GM19372 (cell line): ENCODE data around the gene GSTT2B.
"Not testable (repeated sequence)": the region's sequence is repeated elsewhere in the genome, so short reads cannot be mapped to it uniquely, and the experiment has no call there.

Source experiments
- ATAC-seq: cut with Tn5 transposase; IDR thresholded peaks from one replicate; pipeline ENCODE4 v1.9.1; 2021; ENCODE audit warnings: mild to moderate bottlenecking, low read depth, moderate library complexity; ENCODE audit not compliant: unreplicated experiment

GSTT2B gene

DNA sequence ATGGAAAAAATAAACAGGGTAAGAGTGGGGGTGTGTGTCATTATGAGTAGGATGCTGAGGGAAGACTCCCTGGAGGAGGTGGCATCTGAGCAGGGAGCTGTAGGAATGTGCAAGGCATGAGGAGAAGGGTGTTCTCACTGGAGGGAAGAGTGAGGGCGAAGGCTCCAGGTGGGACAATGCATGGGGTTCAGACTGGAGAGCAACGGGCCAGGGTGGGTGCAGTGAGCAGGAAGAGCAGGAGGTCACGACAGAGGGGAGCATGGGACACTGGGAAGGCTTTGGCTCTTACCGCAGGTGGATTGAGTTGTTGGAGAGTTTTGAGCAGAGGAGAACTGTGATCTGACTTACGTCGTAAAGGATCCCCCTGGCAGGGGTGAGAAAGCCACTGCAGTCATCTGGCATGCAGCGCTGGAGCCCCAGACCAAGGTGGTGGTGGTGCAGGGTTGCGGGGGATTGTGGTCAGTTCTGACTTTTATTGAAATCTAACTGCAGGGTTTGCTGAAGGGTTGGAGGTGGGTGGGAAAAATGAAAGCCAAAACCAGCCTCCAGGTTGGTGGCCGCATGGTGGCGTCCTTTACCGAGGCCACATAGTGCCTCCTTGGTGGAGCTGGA is 8.1 kb downstream of the GSTT2B start:
- ATAC-seq: not testable (repeated sequence)

DNA sequence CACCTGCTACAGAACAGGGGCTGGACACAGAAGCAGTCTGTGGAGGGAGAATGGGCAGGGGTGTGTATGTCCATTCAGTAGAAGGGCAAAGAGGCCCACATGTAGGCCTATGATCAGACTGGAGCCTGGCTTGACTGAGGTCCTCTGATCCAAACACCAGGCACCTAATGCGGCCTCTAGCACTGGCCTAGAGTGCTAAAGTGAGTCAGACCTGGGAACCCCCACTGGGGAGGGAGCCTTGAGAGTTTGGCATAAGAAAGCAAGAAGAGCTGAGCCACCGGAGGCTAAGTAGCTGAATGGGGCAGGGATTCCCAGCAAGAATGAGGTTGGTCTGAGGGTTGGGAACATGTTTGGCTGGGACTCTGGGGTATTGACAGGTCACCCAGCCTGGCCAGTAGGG is 9.6 kb downstream of the GSTT2B start:
- ATAC-seq: not testable (repeated sequence)

DNA sequence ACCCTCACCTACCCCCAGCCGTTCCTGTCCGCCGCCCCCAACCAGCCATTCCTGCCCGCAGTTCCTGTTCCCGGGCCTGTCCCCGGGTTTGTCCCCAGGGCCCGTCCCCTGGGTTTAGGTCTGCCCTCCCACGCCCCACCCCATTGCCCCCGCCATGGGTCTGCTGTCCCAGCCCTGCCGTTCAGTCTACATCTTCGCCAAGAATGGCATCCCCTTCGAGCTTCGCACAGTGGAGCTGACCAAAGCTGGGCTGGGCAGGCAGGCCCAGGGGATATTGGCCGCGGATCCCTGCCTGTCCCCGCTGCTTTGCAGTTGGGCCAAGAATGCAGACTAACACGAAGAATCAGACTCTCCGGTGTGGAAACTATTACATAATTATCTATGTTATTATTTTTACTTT is 11.2 kb downstream of the GSTT2B start:
- not testable (repeated sequence) for ATAC-seq

DNA sequence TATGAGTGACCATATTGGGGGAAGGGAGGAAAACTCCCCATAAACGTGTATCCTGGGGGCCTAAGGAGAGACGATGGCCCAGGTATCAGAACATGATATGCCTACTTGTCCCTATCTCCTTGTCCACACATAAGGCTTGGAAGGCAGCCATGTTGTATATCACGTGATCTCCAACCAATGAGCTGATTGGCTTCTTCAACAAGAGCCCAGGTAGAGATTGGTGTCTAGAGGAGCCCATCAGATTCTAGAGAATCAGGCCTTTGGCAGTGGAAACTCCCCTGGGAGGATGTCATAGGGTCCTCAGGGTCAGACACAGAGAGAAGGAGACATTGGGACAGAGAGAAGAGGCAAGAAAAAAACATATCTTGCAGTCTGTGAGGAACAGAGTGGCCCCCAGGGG is 13.6 kb downstream of the GSTT2B start:
- ATAC-seq: not testable (repeated sequence)

DNA sequence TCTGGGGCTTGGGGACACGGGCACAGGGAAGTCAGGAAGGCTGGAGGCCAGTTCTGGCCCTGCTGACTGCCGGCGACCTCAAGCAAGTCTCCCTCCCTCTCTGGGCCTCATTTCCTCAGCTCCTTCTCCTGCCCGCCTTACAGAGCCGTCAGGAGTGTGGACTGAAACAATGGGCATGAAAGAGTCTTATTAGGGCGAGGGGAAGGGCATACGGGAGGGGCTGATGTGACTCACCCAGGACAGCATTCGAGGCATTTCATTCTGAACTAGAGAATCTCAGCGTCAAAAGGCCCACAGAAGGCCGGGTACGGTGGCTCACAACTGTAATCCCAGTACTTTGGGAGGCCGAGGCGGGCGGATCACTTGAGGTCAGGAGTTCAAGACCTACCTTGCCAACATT is 20.8 kb downstream of the GSTT2B start:
- ATAC-seq: not testable (repeated sequence)

DNA sequence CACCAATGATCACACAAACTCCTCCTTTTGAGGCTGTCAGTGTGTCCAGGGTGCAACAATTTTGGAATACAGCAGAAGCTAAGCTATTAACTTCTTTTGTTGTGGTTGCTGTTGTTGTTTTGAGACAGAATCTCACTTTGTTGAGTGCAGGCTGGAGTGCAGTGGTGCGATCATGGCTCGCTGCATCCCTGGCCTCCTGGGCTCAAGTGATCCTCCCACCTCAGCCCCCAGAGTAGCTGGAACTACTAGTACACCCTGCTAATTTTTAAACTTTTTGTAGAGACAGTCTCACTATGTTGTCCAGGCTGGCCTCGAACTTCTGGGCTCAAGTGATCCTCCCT is 22.0 kb downstream of the GSTT2B start:
- no peak for ATAC-seq

DNA sequence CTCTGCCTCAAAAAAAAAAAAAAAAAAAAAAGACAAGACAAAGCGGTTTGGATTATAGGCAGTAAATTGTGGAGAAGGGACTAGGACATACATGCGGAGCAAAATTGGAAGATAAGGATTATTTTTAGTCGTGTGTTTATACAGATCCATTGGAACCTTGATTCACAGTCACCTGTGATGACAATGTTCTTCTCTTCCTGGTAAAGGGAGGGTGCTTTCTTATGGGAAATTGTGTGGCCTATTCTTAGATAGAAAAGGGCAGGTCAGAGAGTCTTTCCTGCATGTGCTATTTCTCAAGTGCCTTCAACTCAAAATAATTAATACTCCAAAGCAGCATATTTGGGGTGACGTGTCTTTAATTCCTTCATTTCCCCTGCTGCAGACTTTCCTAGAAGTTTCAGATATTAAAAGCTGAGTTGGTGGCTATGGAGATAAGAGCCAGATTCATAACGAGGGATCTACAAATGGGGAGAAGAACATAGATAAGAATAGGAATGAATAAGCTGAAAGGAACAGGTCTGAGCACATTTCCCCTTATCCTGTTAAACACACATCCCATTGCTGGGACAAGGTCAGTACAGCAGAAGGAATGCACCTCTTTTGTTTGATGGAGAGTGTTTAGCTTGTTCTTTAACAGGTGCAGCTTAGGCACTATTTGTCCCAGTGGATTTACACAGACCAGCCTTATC is 22.5 kb downstream of the GSTT2B start:
- ATAC-seq: no peak

DNA sequence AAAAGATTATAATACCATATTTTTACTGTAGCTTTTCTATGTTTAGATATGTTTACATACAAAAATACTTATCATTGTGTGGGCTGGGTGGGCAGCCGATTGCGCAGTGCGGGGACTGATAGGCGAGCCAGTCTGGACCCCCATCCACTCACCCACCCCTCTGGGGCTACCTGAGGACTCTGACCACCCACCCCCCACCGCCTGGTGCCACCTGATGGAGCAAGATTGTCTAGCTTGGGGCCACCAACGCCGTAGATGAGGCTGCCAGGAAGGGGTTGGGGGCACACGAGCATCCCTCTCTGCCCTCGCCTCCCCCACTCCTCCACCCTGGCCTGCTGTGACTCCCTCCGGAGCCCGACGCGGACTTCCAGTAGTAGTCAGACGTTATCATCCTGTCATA is 34.4 kb downstream of the GSTT2B start:
- ATAC-seq: no peak

DNA sequence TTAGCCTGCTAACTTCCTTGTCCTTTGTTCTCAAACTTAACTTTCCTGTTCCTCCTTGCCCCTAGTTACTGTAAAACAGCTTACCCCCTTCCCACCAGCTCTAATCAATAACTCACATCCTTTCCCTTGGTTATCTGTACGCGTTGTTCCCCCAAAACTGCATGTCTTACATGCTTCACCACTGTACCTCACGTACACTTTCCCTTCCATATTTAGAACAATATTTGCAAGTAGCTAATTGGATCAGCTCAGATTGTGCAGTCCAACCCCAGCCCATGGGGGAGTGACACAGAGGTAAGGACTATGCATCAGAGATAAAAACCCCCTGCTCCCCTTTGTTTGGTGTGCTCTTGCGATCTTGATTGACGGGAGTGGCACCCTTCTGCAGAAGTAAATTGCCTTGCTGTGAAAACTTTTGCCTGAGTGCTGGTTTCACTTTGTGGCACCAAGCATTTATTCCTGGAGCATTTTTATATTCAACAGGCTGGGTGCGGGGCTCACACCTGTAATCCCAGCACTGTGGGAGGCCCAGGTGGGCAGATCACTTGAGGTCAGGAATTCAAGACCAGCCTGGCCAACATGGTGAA is 35.9 kb downstream of the GSTT2B start:
- no peak for ATAC-seq

DNA sequence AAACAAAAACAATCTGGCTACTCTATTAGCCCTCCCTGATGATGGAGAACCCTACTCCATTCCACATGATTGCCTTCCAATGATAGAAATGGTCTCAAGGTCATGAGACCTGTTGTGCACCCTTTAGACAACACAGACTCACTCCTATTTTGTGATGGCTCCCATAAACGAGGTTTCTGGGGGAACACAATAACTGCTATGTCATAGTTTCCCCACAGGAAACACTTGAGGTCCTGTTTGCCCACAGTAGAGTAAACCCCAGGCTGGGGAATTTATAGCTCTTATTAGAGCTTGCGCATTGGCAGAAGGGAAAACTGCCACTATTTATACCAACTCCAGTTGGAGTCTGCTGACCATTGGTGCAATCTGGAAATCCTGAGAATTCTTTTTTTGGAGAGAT is 38.1 kb downstream of the GSTT2B start:
- ATAC-seq: no peak

DNA sequence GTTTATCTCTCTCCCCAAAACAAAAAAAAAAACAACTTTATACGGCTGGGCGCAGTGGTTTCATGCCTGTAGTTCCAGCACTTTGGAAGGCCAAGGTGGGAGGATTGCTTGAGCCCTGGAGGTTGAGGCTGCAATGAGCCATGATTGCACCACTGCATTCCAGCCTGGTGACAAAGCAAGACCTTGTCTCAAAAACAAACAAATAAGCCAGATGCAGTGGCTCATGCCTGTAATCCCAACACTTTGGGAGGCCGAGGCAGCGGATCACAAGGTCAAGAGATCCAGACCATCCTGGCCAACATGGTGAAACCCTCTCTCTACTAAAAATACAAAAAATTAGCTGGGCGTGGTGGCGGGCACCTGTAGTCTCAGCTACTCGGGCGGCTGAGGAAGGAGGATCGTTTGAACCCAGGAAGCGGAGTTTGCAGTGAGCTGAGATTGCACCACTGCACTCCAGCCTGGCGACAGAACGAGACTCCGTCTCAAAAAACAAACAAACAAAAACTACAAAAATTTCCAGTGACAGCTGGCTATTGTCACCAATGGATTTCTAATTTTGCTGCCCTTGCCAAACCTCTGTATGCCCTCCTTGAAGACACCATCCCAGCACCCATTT is 39.3 kb downstream of the GSTT2B start:
- ATAC-seq: not testable (repeated sequence)

DNA sequence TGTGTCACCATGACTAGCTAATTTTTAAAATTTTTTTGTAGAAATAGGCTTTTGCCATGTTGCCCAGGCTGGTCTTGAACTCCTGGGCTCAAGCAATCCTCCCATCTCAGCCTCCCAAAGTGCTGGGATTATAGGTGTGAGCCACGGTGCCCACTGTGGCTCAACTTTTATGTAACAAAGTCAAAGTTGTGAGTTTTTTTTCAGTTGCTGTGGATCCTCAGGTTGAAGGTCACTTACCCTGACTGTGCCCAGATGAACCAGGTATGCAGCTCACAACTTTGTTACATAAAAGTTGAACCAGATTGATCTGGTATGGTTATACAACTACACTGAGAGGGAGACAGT is 40.8 kb downstream of the GSTT2B start:
- not testable (repeated sequence) for ATAC-seq

DNA sequence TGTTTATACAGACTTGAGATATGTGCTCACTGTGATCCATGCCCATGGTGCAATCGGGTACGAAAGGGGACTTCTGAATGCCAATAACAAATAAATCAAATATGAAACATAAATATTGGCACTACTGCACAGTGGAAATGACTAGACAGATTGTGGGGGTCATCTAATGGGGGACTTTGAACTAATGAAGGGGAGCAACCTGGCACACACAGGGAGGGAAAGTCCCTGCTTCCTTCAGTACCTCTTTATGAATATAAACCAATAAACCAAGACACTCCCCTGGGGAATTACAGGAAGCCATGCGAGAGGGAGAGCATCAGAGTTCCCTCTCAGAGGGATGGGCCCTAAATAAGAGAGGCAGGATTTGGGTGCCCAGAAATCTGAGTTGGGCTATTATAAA is 45.7 kb downstream of the GSTT2B start:
- no peak for ATAC-seq

DNA sequence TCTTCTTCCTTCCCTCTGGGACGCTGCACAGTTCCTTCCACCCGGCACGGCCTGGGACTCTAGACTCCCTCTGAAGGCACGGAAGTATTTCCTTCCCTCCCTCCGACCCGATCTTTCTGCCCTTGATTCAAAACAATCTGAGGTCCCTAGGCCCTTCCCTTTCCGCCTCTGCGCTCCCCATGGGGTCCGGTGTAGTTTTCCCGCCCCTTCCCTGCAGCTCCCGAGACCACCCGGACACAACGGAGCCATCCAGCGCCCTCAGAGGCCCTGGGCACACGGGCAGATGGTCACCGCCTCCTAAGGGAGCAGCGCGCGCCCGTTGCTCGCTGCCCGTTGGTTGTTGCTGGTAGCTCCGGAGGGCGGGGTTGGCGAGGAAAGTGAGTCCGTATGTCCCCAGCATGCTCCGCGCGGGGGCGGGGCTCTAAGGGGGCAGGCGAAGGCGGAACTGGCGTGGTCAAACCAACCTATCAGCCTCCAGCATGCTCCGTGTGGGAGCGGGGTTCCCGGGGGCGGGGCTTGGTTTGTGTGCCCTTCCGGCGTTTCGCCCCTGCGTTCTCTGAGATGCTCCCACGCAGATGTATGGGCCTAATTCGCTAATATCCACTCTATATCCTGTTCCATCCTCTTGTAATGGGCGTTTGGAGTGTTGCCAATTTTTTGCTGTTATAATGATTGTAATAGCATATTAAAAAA is 47.2 kb downstream of the GSTT2B start:
- ATAC-seq: peak; percentile 98

DNA sequence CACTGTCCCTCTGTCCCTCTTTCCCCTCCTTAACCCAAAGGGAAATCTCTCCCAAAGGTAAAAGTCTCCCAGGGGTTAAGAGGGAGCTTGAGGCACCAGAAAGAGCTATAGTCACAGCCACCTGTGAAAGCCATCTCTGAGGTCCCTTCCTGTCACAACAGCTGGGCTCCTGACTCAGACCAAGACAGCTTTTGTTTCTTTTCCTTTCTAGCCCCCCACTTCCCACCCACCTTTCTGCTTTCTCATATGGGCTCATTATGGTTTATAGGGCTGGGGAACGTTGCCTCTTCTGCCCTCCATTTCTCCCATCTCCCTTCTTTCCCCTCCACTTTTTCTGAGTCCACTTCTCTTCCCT is 47.7 kb downstream of the GSTT2B start:
- ATAC-seq: no peak

DNA sequence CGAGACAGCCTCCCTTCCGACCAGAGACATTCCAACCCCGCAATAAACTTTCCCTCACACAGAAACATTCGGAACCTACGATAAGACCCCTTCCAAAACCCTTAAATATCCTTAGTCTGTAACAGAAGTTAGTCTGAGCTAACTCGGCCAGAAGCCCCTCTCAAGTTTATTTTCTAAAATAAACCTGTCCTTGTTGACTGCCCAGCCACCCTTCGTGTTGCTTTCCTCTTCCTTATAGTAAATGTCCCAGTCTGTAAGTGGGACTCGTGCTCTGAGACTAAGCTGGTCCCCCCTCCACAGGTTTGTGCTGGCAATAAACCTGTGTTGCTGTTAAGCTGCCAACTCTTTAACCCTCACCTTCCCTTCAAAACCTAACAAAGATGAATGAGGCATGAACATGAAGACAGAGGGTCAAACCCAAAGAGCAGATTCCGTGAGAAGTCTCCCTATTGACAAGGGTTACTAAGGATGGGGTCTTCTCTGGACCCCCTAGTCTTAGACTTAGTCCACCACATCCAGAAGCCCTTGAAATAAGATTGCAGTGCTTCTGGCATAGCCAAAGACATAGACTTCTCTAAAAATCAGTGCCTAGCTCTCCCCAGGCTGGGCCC is 48.6 kb downstream of the GSTT2B start:
- ATAC-seq: no peak

DNA sequence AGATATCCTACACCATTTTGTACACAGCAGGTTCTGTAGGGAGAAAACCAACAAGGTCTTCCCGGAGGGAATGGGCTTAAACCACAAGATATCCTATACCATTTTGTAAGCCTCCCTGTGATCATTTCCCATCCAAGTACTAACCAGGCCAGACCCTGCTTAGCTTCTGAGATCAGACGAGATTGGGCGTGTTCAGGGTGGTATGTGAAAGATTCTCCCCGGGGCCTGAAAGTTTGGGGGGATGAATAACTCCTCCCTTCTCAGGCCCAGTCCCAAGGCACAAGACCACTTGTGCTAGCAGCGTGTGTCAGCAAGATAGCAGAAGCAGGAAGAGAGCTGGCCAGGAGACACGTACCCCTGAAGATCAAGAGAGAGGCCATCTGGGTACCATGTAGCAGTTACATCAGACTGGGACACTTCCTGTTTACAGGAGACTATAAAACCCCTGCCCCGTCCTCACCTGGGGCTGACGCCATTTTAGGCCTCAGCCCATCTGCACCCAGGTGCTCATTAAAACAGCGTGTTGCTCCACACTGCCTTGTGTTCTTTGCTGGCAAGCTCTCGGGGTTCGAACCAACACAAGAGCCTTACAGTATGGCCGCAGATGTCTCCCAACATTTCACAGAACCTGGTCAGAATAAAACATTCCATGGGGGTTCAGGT is 49.5 kb downstream of the GSTT2B start:
- ATAC-seq: no peak

DNA sequence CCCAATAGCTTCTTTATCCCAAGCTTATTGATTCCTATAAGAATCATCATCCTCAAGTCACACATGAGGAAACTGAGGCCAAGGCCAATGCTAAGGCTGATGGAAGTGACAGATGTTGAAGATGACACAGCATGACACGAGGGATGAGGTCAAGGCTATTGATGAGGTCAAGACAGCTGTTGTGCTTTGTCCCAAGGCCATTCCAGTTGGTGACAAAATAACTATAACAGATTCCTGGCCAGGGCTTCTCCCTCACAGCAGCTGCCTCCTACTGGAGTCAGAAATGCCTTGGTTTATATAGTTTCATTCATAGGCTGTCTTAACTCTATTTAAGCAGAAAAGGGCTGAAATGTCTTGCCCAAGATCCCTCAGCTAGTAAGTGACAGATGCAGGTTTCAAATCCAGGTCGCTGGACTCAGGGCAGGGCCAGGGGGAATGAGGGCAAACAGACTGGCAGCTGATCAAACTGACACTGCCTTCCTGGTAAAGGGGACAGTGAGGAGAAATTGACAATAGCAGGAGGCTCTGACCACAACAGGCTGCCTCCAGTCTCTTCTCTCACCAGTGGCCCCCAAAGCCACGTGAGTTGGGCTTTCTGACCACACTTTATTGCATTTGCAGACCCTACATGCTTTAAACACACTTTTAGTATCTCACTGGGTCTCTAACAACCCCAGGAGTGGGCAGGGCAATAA is 50.4 kb downstream of the GSTT2B start:
- no peak for ATAC-seq

DNA sequence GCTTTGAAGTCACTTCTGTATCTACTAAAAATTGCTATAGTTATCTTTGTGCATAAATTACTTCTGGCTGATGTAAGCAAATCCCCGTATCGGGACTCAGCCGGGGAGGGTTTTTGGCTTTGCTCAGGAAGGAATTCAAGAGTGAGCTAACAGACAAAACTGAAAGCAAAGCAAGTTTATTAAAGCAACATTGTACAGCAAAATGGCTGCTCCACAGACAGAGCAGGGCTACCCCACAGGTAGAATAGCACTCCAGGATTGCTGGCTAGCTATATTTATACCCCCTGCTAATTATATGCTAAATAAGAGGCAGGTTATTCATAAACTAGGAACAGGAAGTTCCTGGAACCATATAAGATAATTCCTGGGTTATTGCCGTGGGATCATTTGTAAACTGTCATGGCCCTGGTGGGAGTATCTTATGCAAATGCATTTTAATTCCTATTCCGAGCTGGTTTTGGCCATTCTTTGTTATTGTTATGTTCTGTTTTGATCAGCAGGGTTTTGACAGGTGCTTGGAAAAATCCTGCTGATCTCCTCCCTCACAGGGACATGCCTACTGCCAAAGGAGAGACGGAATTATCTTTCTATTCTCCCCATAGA is 51.6 kb downstream of the GSTT2B start:
- no peak for ATAC-seq
